HS-5 (cell line): ENCODE data around the gene NUB1.

Source experiments
- DNase-seq: peaks from one replicate; pipeline ENCODE4 v3.0.0-alpha.2; 2012; ENCODE audit warnings: low read depth

Gene NUB1

DNA sequence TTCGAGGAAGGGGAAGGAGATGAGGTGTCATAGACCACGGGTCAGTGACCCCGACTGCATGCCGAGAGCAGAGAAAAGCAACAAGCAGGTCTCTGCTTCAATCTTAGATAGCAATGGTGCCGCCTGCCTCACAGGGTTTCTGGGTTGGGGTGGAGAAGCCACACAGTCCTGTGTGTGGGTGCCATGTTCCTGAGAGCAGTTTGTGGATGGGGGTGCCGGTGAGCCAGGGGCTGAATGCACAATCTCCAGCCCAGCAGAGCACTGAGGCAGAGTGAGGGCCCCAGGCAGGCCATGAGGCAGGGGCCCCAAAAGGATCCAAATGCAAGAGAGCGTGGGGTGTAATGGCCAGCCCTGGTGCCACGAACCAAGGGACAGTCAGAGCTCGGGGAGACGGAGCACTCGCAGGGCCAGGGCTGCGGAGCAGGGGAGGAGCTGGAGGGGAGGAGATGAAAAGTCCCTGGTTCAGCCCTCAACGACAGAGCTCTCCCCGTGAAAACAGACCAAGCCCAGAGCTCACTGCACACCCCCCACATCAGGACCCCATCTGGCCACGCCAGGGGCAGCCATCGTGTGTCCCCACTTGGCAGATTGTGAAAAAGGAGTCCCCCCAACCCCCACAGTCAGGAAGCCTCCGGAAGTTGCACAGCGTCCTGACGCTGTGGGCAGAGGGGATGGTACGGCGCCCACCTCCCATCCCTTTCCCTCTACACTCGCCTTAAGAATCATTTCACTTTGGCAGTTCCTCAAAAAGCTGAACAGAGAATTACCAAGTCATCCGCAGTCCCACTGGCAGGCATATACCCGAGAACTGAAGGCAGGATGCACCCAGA lies 48.4 kb downstream of the NUB1 start:
- DNase-seq, result no peak

DNA sequence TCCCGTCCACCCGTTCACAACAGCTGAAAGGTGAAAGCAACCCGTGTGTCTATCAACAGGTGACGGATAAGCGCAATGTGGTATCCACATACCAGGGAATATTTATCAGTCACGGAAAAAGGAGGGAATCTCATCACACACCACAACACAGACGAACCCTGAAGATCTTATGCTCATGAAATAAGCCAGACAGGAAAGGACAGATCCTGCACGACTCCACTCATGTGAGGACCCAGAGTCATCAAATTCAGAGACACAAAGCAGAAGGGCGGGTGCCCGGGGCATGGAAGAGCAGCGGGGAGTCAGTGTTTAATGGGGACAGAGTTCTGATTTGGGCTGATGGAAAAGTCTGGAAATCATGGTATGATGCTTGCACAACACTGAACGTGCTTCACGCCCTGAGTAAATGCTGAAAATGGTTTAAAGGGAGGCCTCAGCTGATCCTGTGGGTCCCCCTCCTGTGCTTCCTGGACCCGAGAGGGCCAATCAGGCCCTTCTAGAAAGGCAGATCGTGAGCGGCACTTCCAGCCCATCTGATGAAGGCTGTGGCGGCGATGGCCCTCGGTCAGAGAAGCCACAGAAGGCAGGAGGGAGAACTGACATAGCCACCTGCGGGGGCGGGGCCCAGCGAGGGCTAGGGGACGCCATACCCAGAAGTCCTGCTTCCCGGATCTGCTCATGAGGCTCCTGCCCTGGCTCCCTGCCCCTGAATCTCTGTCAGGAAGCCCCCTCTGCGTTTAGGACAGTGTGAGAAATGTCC lies 49.2 kb downstream of the NUB1 start:
- no peak for DNase-seq

DNA sequence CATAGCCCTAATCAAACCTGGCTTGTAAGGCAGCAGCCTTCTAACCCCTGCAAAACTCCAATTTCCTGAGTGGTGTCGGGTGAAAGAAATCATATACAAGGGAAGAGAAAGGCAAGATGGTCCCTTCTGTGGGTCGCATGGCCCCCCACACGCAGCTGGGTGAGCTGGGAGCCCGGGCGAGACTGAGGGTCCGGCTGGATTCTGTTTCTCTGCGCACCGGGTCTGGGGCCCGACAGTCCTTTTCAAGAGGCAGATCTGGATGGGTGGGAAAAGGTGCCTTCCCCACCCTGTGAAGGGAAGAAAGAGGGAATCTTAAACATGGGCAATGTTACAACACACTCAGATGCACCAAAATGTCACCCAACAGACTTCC lies 49.7 kb downstream of the NUB1 start:
- no peak for DNase-seq

DNA sequence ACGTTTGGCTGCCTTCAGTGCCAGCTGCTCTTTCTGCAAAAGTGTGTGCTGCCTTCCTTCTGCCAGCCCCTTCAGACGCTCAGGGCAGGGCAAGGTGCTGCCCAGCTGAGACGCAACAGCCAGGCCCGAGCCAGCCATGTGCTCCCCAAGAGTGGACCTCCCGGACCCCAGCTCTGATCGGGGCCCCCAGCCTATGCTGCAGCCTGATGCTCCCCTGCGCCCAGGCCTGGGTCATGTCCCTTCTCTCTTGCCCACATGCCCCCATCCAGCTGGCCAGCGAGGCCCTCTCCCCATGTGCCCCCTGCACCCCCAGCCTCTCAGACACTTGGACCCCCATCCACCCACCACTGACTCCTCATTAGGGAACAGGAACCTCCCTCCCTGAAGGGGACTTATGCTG lies 50.4 kb downstream of the NUB1 start:
- no peak for DNase-seq

DNA sequence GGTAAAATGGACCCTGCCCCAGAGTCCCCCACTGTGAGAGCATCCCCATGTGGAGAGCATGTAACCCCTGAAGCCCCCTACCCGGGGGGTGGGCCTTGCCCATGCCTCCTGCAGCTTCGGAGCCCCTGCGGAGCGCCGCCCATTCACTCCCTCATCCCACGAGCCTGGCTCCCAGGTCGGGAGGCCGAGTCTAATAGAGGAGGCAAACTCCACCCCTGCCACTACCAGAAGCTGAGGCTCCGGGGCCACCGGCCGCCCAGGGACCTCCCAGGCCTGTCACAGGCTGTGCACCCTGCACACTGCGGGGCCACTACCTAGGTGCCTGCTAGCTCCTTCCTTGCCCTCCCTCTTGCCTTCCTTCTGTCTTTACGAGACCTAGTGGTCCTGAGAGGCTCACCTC lies 50.8 kb downstream of the NUB1 start:
- DNase-seq, result no peak

DNA sequence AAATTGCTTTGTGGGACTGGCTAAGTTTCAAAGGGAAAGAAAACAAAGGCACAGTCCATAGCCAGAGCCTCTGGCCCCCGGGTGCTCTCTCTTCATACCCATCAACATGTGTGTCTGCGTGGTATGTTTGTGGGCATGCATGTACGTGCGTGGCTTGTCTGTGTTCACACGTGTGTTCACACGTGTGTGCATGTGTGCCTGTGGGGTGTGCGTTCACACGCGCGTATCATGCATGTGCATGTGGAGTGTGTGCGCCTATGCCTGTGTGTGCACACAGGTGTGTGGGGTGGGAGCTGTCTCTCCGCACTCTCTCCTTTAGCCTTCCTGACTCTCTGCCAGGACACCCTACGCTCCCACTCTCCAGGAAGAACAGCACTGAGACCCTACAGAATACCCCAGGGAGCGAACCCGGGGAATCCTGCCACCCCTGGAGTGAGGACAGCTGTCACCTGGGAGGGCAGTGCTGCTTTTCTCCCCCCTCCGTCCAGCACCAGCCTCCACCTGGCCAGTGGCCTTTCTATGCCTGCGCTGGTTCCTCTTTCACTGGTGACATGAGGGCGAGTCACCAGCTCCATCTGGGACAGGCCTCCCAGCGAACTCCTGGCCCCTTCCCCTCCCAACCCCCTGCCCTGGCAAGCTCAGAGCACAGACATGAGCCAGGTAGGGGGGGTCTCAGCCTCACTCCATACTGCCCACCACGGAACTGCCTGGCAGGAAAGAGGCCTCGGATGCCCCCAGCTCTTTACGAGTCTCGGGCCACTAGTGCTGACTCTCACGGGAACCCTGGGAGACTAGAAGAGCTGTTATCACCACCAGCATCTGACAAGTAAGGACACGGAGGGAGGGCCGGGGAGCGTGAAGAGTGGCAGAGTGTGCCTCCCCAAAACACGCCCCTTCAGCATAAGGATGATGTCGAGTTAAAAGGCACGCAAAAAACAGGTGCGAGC lies 51.7 kb downstream of the NUB1 start:
- no peak for DNase-seq

DNA sequence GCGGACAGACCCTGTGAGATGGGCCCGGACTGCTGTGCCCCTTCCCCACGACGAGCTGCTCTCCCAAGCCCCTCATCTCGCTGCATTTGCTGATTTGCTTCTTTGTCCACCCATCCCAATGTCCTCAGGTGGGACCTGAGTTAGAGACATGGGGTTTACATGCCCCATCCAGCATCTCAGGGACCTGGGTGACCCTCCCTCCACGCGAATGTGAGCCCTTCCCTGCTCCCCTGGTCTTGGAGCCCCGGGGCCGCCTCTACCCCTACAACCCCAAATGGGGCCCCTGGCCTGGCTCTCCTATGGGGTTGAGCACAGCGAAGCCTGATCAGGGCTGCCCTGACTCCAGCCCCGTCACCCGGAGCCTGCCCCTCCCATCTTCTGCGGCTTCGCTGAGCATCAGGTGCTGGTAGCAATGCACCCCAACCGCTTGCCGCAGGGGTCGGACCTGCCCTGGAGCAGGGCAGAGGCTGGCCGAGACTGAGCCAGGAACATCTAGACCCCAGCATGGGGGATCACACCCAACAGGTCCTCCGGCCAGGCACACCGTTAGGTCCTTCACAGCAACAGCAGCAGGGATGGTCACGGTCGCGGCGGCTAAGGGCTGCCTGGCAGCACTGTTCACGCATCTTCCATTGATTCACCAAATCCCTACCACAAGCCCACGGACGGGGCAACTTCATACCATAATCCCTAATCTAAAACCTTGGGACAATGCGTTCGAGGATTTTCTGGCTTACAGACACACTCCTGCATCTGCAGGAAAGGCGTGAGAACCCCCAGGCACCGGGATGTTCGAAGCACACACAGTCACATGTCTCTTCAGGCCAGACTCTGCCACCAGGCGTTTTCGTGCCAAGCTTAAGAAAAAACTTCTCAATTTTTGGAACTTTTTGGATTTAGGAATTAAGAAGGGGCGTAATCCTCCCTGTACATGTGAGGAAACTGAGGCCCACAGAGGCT lies 52.7 kb downstream of the NUB1 start:
- no peak for DNase-seq

DNA sequence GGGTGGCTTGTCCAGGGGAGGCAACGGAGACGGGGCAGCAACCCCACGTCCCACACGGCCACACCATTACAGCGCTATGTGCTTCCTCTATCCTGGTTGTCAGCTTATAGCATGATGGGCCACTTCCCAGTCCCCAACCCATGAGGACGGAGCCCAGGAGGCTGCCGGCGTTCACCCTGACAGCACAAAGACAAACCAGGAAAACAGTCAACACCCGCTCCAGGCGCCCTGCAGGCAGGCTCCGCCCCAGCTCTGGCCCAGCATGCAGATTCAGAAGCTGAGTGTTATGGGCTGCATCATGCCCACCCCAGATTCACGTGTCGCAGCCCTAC lies 53.4 kb downstream of the NUB1 start:
- DNase-seq, result no peak

DNA sequence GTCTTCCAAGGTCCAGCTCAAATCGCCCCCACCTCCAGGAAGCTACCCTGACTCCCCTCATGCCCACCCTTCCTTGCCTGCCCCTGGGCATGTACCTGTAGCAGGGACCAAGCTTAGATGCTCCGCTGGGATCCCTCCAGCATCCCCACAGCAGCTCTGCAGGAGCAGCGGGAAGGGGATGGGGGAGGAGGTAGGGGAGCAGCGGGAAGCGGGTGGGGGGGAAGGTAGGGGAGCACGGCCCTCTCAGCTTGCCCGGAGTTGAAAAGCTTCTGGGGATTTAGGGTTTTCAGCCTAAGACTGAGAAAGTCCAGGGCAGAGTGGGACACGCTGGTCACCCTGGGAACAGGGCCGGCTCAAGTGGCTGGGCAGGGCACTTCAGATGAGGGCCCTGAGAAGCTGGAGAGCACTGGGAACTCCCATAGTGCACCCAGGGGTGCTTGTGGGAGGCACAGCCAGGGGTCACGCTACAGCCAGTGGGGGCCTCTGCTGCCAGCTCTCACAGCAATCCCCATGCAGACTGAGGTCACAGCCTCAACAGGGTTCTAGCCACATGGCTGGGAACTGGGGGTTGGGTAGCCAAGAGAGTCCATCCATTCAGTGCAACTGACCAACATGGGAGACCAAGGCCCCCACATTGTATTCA lies 54.8 kb downstream of the NUB1 start:
- DNase-seq, result no peak

DNA sequence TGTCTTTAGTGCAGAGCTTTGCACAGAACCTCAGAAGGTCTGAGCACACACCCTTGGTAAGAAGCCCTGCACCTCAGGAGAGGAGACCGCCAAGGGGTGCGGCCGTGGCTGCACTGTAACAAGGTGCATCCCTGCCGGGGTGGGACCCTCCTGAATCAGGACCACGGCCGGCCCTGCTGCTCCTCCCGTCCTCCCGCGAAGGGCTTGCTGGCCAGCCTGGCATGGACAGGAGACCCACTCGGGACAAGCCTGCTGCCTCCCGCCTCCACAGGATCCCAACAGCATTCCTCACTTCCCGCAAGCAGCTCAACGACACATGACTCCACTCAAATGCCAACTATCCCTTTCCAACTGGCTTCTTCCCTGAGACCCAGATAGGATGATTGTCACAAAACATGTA lies 55.4 kb downstream of the NUB1 start:
- DNase-seq, result no peak

DNA sequence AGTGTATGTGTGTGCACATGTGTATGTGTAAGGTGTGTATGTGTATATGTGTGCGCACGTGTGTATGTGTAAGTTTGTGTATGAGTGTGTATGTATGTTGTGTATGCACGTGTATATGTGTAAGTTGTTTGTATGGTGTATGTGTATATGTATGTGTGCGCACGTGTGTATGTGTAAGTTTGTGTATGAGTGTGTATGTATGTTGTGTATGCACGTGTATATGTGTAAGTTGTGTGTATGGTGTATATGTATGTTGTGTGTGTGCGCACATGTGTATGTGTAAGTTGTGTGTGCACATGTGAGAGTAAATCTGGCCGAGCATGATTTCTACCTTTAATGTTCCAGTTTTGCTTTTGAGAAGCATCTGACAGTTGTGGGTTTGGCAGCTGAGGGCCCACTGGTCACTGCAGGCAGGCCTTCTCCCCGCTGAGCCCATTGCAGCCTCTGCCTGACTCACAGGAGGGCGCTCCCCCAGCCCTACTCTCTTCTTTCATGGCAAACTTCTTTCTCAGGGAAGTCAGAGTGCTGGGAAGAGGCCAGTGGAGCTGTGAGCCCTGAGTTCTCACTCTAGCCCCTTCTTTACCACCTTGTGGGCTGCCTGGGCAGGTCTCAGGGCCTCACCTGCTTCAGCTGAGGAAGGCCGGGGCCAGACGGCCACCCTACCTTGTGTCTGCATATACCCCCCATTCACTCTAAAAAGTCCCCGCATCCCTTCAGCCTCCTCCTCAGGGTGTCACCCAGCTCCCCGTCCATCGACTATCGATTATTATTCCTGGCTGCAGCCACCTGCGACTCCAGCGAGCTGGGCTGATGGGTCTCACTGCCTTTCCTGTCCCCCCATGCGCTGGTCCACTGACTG lies 57.1 kb downstream of the NUB1 start:
- DNase-seq, result no peak

DNA sequence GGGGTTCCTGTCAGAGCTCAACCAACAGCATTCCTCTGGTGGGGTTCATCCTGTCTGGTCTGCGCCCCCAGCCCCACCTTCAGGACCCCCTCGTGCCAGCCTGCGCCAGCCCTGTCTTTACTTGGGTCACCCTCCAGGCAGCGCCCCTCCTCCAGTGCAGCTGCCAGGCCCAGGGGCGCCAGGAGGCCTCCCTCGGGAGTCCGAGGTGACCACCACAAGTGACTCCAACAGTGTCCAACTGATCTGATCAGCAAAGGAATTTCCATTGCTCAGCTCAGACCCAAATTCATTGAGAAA lies 57.6 kb downstream of the NUB1 start:
- DNase-seq, result no peak

DNA sequence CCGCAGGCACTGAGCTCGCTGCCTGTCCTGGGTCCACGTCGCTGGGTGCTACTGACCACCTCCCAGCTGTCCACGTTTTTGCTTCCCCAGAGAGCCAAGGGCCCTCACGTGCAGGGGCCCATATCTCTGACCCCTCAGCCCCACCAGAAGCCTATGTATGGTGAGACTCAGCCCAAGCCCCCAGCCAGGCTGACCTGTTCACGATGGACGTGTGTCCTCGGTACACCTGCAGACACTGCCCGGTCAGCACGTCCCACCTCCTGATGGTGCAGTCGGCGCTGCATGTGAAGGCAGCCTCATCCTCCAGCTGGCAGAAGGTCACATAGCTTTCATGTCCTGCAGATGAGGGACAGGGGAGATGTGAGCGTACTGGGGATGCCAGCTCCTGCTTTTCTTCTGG lies 58.3 kb downstream of the NUB1 start:
- DNase-seq, result no peak

DNA sequence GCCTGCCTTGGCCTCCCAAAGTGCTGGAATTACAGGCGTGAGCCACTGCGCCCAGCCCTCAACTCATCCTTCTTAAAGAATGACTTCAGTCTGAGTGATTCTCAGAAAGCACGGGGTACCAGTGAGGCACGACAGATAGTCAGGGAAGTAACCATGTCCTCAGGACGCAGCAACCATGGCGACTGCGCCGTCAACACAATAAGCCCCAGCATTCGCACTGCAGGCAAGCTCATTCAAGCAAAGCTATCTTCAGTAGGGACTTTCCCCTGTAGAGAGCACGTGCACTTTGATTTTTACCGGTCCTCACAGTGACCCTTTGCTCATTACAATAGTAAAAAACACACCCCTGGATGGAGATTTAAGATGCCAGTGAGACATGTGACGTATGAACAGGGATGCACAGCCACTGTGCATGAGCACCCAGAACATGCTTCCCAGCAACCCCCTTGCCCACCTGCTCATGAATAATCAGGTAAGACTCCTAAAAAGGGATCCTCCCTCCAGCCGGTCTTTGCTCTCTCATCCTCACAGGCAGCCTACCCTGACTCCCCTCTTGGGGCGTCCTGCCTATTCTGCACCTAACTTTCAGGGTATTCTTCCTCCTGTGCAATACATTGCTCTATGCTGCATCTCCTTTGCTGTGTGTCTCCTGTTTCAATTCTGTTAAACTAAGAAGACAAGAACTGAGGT lies 59.2 kb downstream of the NUB1 start:
- DNase-seq, result no peak

DNA sequence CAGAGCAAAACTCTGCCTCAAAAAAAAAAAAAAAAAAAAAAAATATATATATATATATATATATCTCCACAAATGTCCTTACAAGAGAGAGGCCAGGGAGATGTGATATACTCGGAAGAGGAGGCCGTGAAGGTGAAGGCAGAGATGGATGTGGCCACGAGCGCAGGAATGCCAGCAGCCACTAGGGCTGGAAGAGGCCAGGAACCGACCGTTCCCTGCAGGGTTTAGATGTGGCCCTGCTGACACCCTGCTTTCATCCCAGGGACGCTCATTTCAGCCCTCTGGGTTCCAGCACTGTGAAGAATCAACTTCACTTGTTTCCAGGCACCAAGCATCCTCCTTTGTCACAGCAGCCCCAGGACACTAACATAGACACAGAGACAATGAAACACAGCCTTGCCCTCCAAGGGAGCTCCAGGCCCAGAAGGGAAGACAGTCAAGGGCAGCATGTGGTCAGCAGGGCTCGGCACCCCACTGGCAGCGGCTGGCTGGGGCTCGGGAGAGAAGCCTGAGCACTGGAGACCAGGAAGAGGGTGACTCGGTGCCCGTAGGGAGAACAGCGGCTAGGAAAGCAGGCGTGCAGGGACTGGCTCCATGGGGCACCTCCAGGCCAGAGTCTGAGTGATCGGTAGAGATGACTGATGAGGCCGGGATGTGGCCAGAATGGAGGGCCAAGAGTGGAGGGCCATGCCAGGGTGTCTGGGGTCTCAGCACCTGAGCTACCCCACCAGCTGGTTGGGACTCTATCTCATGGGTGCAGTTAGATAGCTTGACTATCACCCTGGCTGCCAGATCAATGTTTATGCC lies 60.6 kb downstream of the NUB1 start:
- no peak for DNase-seq

DNA sequence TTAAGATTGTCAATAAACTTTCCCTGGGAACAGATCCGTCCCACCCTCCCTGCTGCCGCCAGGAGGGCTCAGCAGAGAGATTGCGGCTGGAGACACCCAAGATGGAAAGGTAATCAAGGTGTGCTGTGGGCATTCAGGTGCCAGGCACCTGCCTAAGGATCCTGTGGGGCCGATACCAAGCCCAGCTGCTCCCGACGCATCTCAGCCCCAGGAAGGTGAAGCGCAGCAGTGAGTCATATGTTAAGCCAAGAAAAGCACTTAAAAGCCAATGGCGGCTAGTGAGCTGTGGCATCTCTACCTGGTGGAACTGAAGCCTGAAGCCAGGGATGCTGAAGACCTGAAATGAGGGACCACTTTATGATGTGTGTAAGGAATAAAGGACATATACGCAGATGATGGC lies 62.2 kb downstream of the NUB1 start:
- no peak for DNase-seq

DNA sequence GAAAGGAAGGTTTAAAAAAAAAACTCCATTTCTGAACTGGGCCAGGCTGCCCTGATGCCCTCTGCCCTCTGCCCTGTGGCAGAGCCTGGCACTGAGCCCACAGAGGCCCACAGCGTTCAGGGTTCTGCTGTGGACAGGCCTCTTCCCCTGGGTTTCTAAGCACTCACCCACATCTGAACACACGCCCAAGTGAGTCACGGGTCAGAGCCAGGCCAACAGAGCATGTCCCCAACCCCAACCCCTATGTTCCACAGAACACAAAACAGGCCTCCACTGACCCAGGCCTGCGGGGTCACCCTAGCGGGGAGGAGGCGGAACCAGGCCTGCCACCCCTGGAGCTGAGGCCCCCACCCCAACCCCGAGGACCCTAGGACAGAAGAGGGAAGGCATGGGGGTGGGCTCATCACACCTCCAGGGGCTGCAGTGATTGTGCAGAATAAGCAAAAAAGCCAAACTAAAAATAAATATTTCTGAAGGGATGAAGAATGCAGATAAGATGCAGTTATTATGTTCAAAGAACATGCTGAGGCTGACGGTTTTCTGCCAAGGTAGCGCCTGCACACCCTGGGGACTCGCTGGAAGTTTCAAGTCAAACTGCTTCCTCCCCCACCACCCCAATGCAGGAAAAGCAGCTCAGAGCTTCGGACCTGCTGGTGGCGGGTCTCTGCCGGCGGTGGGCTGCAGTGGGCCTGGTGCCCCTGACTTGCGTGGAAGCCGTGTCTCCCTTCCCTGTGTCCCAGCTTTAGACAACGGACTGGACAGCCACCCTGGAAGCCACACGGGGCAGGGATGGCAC lies 62.8 kb downstream of the NUB1 start:
- DNase-seq, result no peak

DNA sequence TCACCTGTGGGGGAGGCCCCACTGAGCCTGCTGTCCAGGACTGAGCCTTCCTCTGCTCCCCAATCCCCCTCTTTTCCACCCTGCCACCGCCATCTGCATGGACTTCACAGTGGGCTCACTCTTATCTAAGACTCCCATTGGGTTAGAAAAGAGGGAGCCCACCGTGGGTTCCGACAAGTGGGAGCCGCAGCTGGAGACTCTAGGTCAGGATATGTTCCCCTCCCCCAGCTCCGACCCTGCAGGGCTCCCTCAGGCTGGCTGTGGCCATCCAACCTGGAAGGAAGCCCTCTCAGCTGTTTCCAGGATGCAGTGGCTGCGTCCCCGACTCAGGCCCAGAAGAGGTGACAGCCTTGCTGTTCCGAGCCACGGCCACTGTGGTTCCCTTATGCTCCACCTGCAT lies 63.4 kb downstream of the NUB1 start:
- no peak for DNase-seq
